Measurements from ENCODE around the gene CCDC30. TPM values are rescaled to one million over a fixed set of nuclear protein-coding genes. Genes with fewer than 3 reads are reported as not detected.

Gene CCDC30
- total RNA-seq = 10 to 100 TPM in 1 of 4 donors, 1 to 10 TPM in 3; 1.5 to 11.0 (median 6.0) TPM

DNA sequence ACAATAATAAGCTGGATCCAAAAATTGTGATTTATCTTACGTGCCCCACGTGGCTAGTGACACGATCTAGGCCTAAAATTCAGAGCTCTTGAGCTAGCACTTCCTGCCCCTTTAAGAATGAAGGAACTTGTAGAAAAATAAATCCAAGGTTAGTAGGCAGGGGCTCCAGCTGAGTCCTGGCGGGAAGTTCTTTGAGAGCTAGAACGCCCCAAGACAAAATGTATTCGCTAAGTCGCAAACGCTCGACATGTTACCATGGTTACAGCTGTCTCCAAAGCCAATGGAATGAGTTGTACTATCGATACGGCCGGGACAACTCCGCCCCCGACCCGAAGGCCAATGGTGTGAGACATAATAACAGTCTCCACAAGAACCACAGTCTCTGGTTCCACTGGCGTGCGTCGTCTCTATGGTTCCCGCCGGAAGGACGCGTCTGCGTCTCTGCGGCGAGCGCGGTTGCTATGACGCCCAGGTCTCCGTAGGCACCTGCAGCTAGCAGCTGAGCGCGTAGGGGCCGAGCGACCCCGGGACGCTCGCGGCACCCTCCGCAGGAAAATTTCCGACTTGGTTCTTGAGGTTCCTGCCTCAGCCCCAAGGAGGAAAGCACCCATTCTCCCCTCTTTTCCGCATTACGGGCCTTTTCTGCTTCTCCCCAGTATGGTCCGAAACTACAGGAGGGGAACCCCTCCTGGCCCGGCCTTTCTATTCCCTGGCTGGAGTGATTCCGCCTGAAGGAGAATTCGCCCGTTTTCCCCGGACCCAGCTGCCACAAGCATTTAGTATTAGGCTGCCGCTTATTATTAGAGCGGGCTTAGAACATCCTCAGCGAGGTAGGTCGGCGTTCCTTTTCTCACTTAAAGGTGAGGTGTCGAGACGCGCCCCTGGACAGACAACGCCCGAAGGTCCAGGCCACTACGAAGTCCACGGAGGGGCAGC, at the start of gene CCDC30:
Gene CCDC30, plus strand, starts transcription at position 459 of the 936 bp plus-strand sequence. CDS start 17,266 bp downstream, outside the sequence.
- no peaks in the 10 kb centered on the region for H3K9me3 ChIP-seq
- no peaks in the 10 kb centered on the region for H3K27me3 ChIP-seq
- no peaks in the 10 kb centered on the region for H3K4me1 ChIP-seq
- peak within 1 kb of the TSS; percentile 61 to 72 for H3K4me3 ChIP-seq
- H3K27ac ChIP-seq = peak within 1 kb of the TSS in 1 of 2 donors; percentile 52
- H3K36me3 ChIP-seq = no peaks in the 10 kb centered on the region
- intact Hi-C loops (cut with DNase I; ENCODE audit: low total_unique reads) = no loop called here
- TF ChIP-seq POLR2A (IDR thresholded peaks at IDR 0.05) = no peak
- TF ChIP-seq, protein P1, sequence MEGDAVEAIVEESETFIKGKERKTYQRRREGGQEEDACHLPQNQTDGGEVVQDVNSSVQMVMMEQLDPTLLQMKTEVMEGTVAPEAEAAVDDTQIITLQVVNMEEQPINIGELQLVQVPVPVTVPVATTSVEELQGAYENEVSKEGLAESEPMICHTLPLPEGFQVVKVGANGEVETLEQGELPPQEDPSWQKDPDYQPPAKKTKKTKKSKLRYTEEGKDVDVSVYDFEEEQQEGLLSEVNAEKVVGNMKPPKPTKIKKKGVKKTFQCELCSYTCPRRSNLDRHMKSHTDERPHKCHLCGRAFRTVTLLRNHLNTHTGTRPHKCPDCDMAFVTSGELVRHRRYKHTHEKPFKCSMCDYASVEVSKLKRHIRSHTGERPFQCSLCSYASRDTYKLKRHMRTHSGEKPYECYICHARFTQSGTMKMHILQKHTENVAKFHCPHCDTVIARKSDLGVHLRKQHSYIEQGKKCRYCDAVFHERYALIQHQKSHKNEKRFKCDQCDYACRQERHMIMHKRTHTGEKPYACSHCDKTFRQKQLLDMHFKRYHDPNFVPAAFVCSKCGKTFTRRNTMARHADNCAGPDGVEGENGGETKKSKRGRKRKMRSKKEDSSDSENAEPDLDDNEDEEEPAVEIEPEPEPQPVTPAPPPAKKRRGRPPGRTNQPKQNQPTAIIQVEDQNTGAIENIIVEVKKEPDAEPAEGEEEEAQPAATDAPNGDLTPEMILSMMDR (IDR thresholded peaks at IDR 0.05) = no peak
- peak; percentile 94 to 97 for DNase-seq

DNA sequence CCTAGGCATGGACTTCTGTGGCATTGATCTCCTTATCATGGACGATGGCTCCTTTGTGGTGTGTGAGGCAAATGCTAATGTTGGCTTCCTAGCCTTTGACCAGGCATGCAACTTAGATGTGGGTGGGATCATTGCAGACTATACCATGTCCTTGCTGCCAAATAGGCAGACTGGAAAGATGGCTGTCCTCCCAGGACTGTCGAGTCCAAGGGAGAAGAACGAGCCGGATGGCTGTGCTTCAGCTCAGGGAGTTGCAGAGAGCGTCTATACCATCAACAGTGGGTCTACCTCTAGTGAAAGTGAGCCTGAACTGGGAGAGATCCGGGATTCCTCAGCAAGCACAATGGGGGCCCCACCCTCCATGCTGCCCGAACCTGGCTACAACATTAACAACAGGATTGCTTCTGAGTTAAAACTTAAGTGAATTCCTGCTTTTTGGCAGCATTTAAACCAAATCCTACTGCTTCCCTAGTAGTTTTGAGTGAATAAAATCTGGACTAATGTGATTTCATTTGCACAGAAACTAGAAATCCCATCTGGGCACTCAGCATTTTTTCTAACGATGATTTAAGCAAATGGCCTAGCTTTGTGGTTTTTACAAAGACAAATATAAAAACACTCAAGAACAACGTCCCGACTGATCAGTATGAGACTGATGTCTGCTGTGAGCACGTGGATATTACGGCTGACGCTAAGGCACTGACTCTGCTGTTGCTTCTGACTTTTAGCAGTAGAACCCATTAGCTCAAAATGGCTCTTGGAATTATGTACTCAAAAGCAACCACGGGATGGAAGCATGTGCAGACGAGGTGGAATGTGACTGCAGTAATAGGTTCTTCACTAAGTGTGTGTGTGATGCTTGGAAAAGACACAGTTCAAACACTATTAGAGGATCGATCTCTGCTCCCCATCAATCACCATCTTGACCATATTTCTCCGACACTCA, 48.3 kb upstream of the CCDC30 start:
- DNase-seq = no peak
- Histone ChIP-seq H3K9me3 (no peaks in the 10 kb centered on the region), H3K27ac (no peak overlapping the region), H3K27me3 (no peaks in the 10 kb centered on the region), H3K4me1 (no peaks in the 10 kb centered on the region), H3K4me3 (no peak overlapping the region), H3K36me3 (no peaks in the 10 kb centered on the region)
- TF ChIP-seq POLR2A (IDR thresholded peaks at IDR 0.05) = no peak
- TF ChIP-seq, protein P1 (IDR thresholded peaks at IDR 0.05) = no peak
- intact Hi-C loops (cut with DNase I; ENCODE audit: low total_unique reads) = no loop called here

DNA sequence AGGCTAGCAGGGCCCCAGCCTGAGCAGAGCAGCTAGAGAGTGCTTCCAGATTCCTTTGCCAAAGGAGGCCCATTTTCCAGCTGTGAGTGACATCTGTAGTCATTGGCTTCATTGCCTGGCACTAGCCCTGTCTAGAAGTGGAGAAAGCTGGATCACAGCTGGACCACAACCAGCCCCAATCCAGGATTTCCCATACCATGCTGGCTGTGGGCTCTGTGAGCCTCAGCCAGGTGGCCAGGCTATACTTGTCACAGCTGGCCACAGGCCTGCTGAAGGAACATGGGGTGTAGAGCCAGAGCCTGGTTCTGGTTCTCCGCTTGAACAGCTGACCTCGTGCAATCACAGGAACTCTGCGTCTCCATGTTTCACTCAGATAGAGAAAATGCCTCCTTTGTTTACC, 45.9 kb upstream of the CCDC30 start:
- Histone ChIP-seq H3K4me1 (peaks cover 4 to 6% of the 10 kb centered on the region in 2 donors), H3K36me3 (no peaks in the 10 kb centered on the region), H3K4me3 (no peak overlapping the region), H3K27ac (no peak overlapping the region), H3K27me3 (no peaks in the 10 kb centered on the region), H3K9me3 (no peaks in the 10 kb centered on the region)
- no peak for DNase-seq
- intact Hi-C loops (cut with DNase I; ENCODE audit: low total_unique reads) = no loop called here
- TF ChIP-seq POLR2A (IDR thresholded peaks at IDR 0.05) = no peak
- TF ChIP-seq, protein P1 (IDR thresholded peaks at IDR 0.05) = no peak

GRCh38 chr1:42418516-42418915, 44.6 kb upstream of the CCDC30 start:
- Histone ChIP-seq H3K9me3 (no peaks in the 10 kb centered on the region), H3K27ac (no peak overlapping the region), H3K27me3 (no peaks in the 10 kb centered on the region), H3K4me3 (no peak overlapping the region), H3K36me3 (no peaks in the 10 kb centered on the region), H3K4me1 (peaks cover 4 to 6% of the 10 kb centered on the region in 2 donors)
- DNase-seq = no peak
- intact Hi-C loops (cut with DNase I; ENCODE audit: low total_unique reads) = no loop called here
- TF ChIP-seq, protein P1 (IDR thresholded peaks at IDR 0.05) = no peak
- TF ChIP-seq POLR2A (IDR thresholded peaks at IDR 0.05) = no peak

Measured in uterus (tissue), 4 donors.